OCI-LY1 (cell line): ENCODE data around the gene RAB11B.
"Not testable (repeated sequence)": the region's sequence is repeated elsewhere in the genome, so short reads cannot be mapped to it uniquely, and the experiment has no call there.

Experiments
- H2AFZ ChIP-seq: fragments of 200-600 bp; sonication (generic), shearing (Covaris generic); 2 replicates; pipeline ENCODE4 v1.6.0; 2014; ENCODE audit warnings: antibody characterized with exemption, mild to moderate bottlenecking, low read length
- H3F3A ChIP-seq: fragments of 200-600 bp; sonication (generic), shearing (Covaris generic); 2 replicates; pipeline ENCODE4 v1.6.0; 2014; ENCODE audit warnings: mild to moderate bottlenecking, antibody characterized with exemption, low read length, moderate library complexity; ENCODE audit not compliant: insufficient read depth
- H3K27ac ChIP-seq: fragments of 200-600 bp; sonication (generic); 2 replicates; pipeline ENCODE4 v1.5.1; 2014; ENCODE audit warnings: low read length, mixed run types, mild to moderate bottlenecking, low read depth; ENCODE audit not compliant: poor library complexity, severe bottlenecking
- H3K27me3 ChIP-seq: fragments of 200-600 bp; sonication (generic); 2 replicates; pipeline ENCODE4 v1.6.0; 2014; ENCODE audit warnings: antibody characterized with exemption, mild to moderate bottlenecking, low read length, moderate library complexity; ENCODE audit not compliant: insufficient read depth
- H3K36me3 ChIP-seq: fragments of 200-600 bp; sonication (generic); 2 replicates; pipeline ENCODE4 v1.6.1; 2014; ENCODE audit warnings: mild to moderate bottlenecking, antibody characterized with exemption, low read length, moderate library complexity, mixed read lengths; ENCODE audit not compliant: insufficient read depth
- H3K4me1 ChIP-seq: fragments of 200-600 bp; sonication (generic); 2 replicates; pipeline ENCODE4 v1.5.1; 2014; ENCODE audit warnings: mild to moderate bottlenecking, low read length, moderate library complexity; ENCODE audit not compliant: insufficient read depth, severe bottlenecking
- H3K4me2 ChIP-seq: fragments of 200-600 bp; sonication (generic), shearing (Covaris generic); 2 replicates; pipeline ENCODE4 v1.6.1; 2014; ENCODE audit warnings: low read length
- H3K4me3 ChIP-seq: fragments of 200-600 bp; sonication (generic); 2 replicates; pipeline ENCODE4 v1.5.1; 2014; ENCODE audit warnings: low read length, low read depth, mild to moderate bottlenecking, mixed read lengths; ENCODE audit not compliant: poor library complexity, severe bottlenecking
- H3K79me2 ChIP-seq: fragments of 200-600 bp; shearing (Covaris generic); 2 replicates; pipeline ENCODE4 v1.6.1; 2016; ENCODE audit warnings: mixed run types, low read length, mixed read lengths; ENCODE audit not compliant: insufficient read depth
- H3K9ac ChIP-seq: fragments of 200-600 bp; sonication (generic), shearing (Covaris generic); 2 replicates; pipeline ENCODE4 v1.6.1; 2014; ENCODE audit warnings: mild to moderate bottlenecking, low read length, mixed read lengths
- H3K9me2 ChIP-seq: fragments of 200-600 bp; sonication (generic), shearing (Covaris generic); 2 replicates; pipeline ENCODE4 v1.6.1; 2014; ENCODE audit warnings: low read depth, mild to moderate bottlenecking, low read length, mixed read lengths
- H3K9me3 ChIP-seq: fragments of 200-600 bp; shearing (Covaris generic); 2 replicates; pipeline ENCODE4 v1.6.1; 2014; ENCODE audit warnings: low read length, mixed read lengths
- H4K20me1 ChIP-seq: fragments of 200-600 bp; sonication (generic), shearing (Covaris generic); 2 replicates; pipeline ENCODE4 v1.6.0; 2016; ENCODE audit warnings: mild to moderate bottlenecking, low read length; ENCODE audit not compliant: insufficient read depth
- CTCF ChIP-seq: fragments of 200-600 bp; sonication (generic), shearing (Covaris generic); IDR thresholded peaks from 2 replicates; pipeline ENCODE4 v1.5.1; 2017; ENCODE audit warnings: mild to moderate bottlenecking, antibody characterized with exemption, low read length, moderate library complexity, mixed read lengths
- EZH2 ChIP-seq: fragments of 200-600 bp; sonication (generic), shearing (Covaris generic); IDR thresholded peaks from 2 replicates; pipeline ENCODE4 v1.8.0; 2017; ENCODE audit warnings: borderline replicate concordance, mixed run types, mild to moderate bottlenecking, antibody characterized with exemption, low read length, moderate library complexity, mixed read lengths

Gene RAB11B

GRCh38 chr19:8371011-8371804 is 19.0 kb upstream of the RAB11B start:
- H3K27ac ChIP-seq = no peak overlapping the region
- no peaks in the 10 kb centered on the region; the same call in 1 of the 2 replicates for H3K36me3 ChIP-seq
- H2AFZ ChIP-seq = no peak overlapping the region
- H3K4me2 ChIP-seq = no peak overlapping the region
- H3K9me2 ChIP-seq = no peaks in the 10 kb centered on the region
- no peaks in the 10 kb centered on the region for H3K27me3 ChIP-seq
- no peaks in the 10 kb centered on the region for H3K9me3 ChIP-seq
- TF ChIP-seq CTCF (no peak), EZH2 (no peak)
- no peaks in the 10 kb centered on the region for H3K4me1 ChIP-seq
- H4K20me1 ChIP-seq = no peaks in the 10 kb centered on the region
- no peaks in the 10 kb centered on the region for H3K79me2 ChIP-seq
- no peaks in the 10 kb centered on the region for H3F3A ChIP-seq
- H3K4me3 ChIP-seq = no peak overlapping the region
- no peak overlapping the region for H3K9ac ChIP-seq

GRCh38 chr19:8373867-8374813 is 16.0 kb upstream of the RAB11B start:
- Histone ChIP-seq H3K4me3 (no peak overlapping the region), H3K4me1 (no peaks in the 10 kb centered on the region), H3K36me3 (no peaks in the 10 kb centered on the region; the same call in 1 of the 2 replicates), H3F3A (no peaks in the 10 kb centered on the region), H3K9ac (no peak overlapping the region), H2AFZ (no peak overlapping the region), H3K9me3 (no peaks in the 10 kb centered on the region), H3K79me2 (no peaks in the 10 kb centered on the region), H3K27me3 (no peaks in the 10 kb centered on the region), H3K27ac (no peak overlapping the region), H4K20me1 (no peaks in the 10 kb centered on the region), H3K4me2 (no peak overlapping the region), H3K9me2 (no peaks in the 10 kb centered on the region)
- TF ChIP-seq EZH2 (no peak), CTCF (no peak; the same call in 1 of the 2 replicates)

DNA sequence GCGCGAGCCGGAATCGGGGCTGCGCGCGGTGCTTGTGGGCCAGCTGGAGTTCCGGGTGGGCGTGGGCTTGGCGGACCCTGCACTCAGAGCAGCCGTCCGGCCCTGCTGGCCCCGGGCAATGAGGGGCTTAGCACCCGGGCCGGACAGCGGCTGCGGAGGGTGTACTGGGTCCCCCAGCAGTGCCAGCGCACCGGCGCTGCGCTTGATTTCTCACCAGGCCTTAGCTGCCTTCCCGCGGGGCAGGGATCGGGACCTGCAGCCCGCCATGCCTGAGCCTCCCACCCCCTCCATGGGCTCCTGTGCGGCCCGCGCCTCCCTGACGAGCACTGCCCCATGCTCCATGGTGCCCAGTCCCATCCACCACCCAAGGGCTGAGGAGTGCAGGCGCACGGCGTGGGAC is 14.4 kb upstream of the RAB11B start:
- H3K9me2 ChIP-seq, H3K79me2 ChIP-seq, H3K36me3 ChIP-seq, H2AFZ ChIP-seq, H4K20me1 ChIP-seq, H3K27me3 ChIP-seq, H3K4me3 ChIP-seq, H3F3A ChIP-seq, H3K27ac ChIP-seq, H3K9me3 ChIP-seq, H3K4me2 ChIP-seq, H3K4me1 ChIP-seq, H3K9ac ChIP-seq: not testable (repeated sequence)

DNA sequence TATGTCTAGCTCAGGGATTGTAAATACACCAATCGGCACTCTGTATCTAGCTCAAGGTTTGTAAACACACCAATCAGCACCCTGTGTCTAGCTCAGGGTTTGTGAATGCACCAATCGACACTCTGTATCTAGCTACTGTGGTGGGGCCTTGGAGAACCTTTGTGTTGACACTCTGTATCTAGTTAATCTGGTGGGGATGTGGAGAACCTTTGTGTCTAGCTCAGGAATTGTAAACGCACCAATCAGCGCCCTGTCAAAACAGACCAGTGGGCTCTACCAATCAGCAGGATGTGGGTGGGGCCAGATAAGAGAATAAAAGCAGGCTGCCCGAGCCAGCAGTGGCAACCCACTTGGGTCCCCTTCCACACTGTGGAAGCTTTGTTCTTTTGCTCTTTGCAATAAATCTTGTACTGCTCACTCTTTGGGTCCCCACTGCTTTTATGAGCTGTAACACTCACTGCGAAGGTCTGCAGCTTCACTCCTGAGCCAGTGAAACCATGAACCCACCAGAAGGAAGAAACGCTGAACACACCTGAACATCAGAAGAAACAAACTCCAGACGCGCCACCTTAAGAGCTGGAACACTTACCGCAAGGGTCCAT is 13.7 kb upstream of the RAB11B start:
- not testable (repeated sequence) for H3K9ac ChIP-seq, H3K9me2 ChIP-seq, H3F3A ChIP-seq, H3K36me3 ChIP-seq, H2AFZ ChIP-seq, H3K27me3 ChIP-seq, H3K9me3 ChIP-seq, H3K27ac ChIP-seq, H3K79me2 ChIP-seq, H4K20me1 ChIP-seq, H3K4me1 ChIP-seq, H3K4me2 ChIP-seq, H3K4me3 ChIP-seq
